ENCODE data around the gene DSG2.

The DSG2 gene

GRCh38 chr18:31583185-31583854 is 85.3 kb downstream of the DSG2 start:
- TF ChIP-seq CTCF (conservative IDR thresholded peaks at IDR 0.05; ENCODE audit: low read depth, low read length) = no peak
- no peak for DNase-seq (ENCODE audit: low read depth)
- H3K4me3 ChIP-seq (ENCODE audit: low read length) = no peak overlapping the region

GRCh38 chr18:31585991-31586390 is 88.0 kb downstream of the DSG2 start:
- DNase-seq (ENCODE audit: low read depth) = no peak
- TF ChIP-seq CTCF (conservative IDR thresholded peaks at IDR 0.05; ENCODE audit: low read depth, low read length) = no peak
- H3K4me3 ChIP-seq (ENCODE audit: low read length) = no peak overlapping the region

GRCh38 chr18:31586616-31587015 is 88.6 kb downstream of the DSG2 start:
- TF ChIP-seq CTCF (conservative IDR thresholded peaks at IDR 0.05; ENCODE audit: low read depth, low read length) = no peak
- no peak for DNase-seq (ENCODE audit: low read depth)
- H3K4me3 ChIP-seq (ENCODE audit: low read length) = no peak overlapping the region

- TF ChIP-seq CTCF (conservative IDR thresholded peaks at IDR 0.05; ENCODE audit: low read depth, low read length) = no peak
- DNase-seq (ENCODE audit: low read depth) = no peak
- no peak overlapping the region for H3K4me3 ChIP-seq (ENCODE audit: low read length)
These were observed 89.6 kb downstream of the DSG2 start for GRCh38 chr18:31587529-31587928.

- H3K4me3 ChIP-seq (ENCODE audit: low read length) = no peak overlapping the region
- no peak for DNase-seq (ENCODE audit: low read depth)
- no peak for TF ChIP-seq CTCF (conservative IDR thresholded peaks at IDR 0.05; ENCODE audit: low read depth, low read length)
These were observed 92.6 kb downstream of the DSG2 start for GRCh38 chr18:31590570-31590969.

GRCh38 chr18:31591113-31591512 is 93.1 kb downstream of the DSG2 start:
- TF ChIP-seq CTCF (conservative IDR thresholded peaks at IDR 0.05; ENCODE audit: low read depth, low read length) = no peak
- no peak for DNase-seq (ENCODE audit: low read depth)
- no peak overlapping the region for H3K4me3 ChIP-seq (ENCODE audit: low read length)

GRCh38 chr18:31591628-31592027 is 93.7 kb downstream of the DSG2 start, which contains the start of gene TTR:
TTR (plus strand) TSS chr18:31591877; CDS start chr18:31591903, 26 bp downstream.
- TF ChIP-seq CTCF (conservative IDR thresholded peaks at IDR 0.05; ENCODE audit: low read depth, low read length) = no peak
- DNase-seq (ENCODE audit: low read depth) = no peak
- H3K4me3 ChIP-seq (ENCODE audit: low read length) = no peak within 1 kb of the TSS

Data from retinal pigment epithelial cell (primary cell).